Calu3 (cell line): Measurements from ENCODE around the gene CCDC106. TPM values are rescaled to one million over a fixed set of nuclear protein-coding genes. Genes with fewer than 3 reads are reported as not detected.

Experiments
- BruUV-seq: library from RNA; stranded (reverse); fragments of 400-500 nt; replicated peaks from 2 replicates; lab custom pipeline; 2021; lab: Mats Ljungman, UMichigan
- CTCF ChIA-PET: fragments of 300-600 bp; sonication (Branson Sonifier 250); formaldehyde crosslinking; loops from one replicate; lab custom pipeline; 2022; ENCODE audit warnings: antibody characterized with exemption; lab: Charles Lee
- DNase-seq: peaks from one replicate; pipeline ENCODE4 v3.0.0; 2022
- H3K27ac Mint-ChIP-seq: one replicate; pipeline ENCODE4 v1.8.0; 2022; ENCODE audit warnings: mixed read lengths; ENCODE audit not compliant: unreplicated experiment
- H3K27me3 Mint-ChIP-seq: one replicate; pipeline ENCODE4 v1.8.0; 2022; ENCODE audit warnings: mixed read lengths; ENCODE audit not compliant: unreplicated experiment
- H3K36me3 Mint-ChIP-seq: one replicate; pipeline ENCODE4 v1.8.0; 2022; ENCODE audit warnings: mild to moderate bottlenecking, moderate library complexity, mixed read lengths; ENCODE audit not compliant: insufficient read depth, unreplicated experiment
- H3K4me1 Mint-ChIP-seq: one replicate; pipeline ENCODE4 v1.8.0; 2022; ENCODE audit warnings: mild to moderate bottlenecking, low read depth, mixed read lengths; ENCODE audit not compliant: unreplicated experiment
- H3K4me3 Mint-ChIP-seq: one replicate; pipeline ENCODE4 v1.8.0; 2022; ENCODE audit warnings: mild to moderate bottlenecking, low read depth, moderate library complexity, mixed read lengths; ENCODE audit not compliant: unreplicated experiment
- H3K9me3 Mint-ChIP-seq: one replicate; pipeline ENCODE4 v1.8.0; 2022; ENCODE audit warnings: low read depth, mixed read lengths; ENCODE audit not compliant: unreplicated experiment
- CTCF ChIP-seq: fragments of 200-600 bp; IDR thresholded peaks from one replicate; pipeline ENCODE4 v1.8.0; 2022; ENCODE audit warnings: antibody characterized with exemption; ENCODE audit not compliant: unreplicated experiment
- intact Hi-C: fragments of 100-400 bp; cut with micrococcal nuclease; formaldehyde crosslinking; loops from one replicate; pipeline ENCODE4 v1.10.0; 2022; ENCODE audit not compliant: unreplicated experiment
- total RNA-seq: library from RNA; stranded (reverse); gene quantifications from 2 replicates; pipeline ENCODE4 v1.2.3, GENCODE V29; 2022

Gene CCDC106
- total RNA-seq, 1 experiment from 2014 or later = 12.7 TPM

- no TSS peak for BruUV-seq
- no peak for DNase-seq
- no peak for TF ChIP-seq CTCF
- peaks cover 64% of the 10 kb centered on the region for H3K36me3 Mint-ChIP-seq
- no peak overlapping the region for H3K27ac Mint-ChIP-seq
- CTCF ChIA-PET = no interaction called here
- H3K27me3 Mint-ChIP-seq = no peaks in the 10 kb centered on the region
- no peak overlapping the region for H3K4me3 Mint-ChIP-seq
- intact Hi-C loops = no loop called here
- no peaks in the 10 kb centered on the region for H3K4me1 Mint-ChIP-seq
- no peaks in the 10 kb centered on the region for H3K9me3 Mint-ChIP-seq
Measured at GRCh38 chr19:55698256-55698655, 50.2 kb downstream of the CCDC106 start.

GRCh38 chr19:55699221-55699620 lies 51.2 kb downstream of the CCDC106 start:
- H3K36me3 Mint-ChIP-seq = peaks cover 64% of the 10 kb centered on the region
- no peaks in the 10 kb centered on the region for H3K9me3 Mint-ChIP-seq
- no peak for DNase-seq
- H3K4me3 Mint-ChIP-seq = no peak overlapping the region
- TF ChIP-seq CTCF = no peak
- BruUV-seq = no TSS peak
- CTCF ChIA-PET = no interaction called here
- intact Hi-C loops = no loop called here
- H3K27me3 Mint-ChIP-seq = no peaks in the 10 kb centered on the region
- H3K27ac Mint-ChIP-seq = no peak overlapping the region
- no peaks in the 10 kb centered on the region for H3K4me1 Mint-ChIP-seq

DNA sequence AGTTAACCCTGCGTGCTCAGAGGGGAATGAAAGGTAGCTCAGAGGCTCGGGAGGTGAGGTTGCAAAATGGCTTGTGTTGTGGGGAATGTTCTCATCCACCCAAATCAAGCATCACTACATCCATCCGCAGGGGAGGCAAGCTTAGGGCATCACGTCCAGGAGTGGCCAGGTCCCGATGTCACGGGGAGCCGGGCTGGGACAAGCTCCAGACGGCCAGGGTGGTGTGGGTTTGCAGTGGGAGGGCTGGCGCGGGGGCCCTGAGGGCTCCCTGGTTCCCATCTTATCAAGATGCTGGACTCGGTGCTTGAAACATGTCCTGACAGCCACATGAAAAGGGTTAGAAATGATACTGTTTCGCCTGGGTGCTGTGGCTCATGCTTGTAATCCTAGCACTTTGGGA lies 52.8 kb downstream of the CCDC106 start:
- H3K4me1 Mint-ChIP-seq = no peaks in the 10 kb centered on the region
- BruUV-seq = no TSS peak
- no peak for TF ChIP-seq CTCF
- intact Hi-C loops = no loop called here
- H3K9me3 Mint-ChIP-seq = peaks cover 3% of the 10 kb centered on the region
- H3K27ac Mint-ChIP-seq = no peak overlapping the region
- no peaks in the 10 kb centered on the region for H3K27me3 Mint-ChIP-seq
- H3K4me3 Mint-ChIP-seq = no peak overlapping the region
- DNase-seq = no peak
- H3K36me3 Mint-ChIP-seq = peaks cover 58% of the 10 kb centered on the region
- CTCF ChIA-PET = no interaction called here

DNA sequence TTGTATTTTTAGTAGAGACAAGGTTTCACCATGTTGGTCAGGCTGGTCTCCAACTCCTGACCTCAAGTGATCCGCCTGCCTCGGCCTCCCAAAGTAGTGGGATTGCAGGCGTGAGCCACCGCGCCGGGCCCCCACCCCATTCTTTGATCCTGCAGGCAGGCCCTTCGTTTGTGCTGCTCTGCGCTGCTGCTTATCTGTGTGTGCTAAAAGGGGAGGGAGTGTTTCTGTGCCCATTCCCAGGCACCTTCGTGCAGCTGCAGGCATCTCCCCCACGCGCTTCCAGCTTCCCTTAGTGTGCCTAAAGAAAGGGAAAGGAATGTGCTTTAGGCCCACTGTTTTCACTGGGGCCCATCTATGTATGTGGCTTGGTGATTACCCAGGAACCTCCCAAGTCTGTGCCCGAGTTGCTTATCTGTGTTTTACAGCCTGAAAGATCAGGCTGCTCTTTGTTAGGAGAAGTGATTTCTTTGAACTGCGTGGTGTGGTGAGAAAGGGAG lies 54.2 kb downstream of the CCDC106 start:
- intact Hi-C loops = no loop called here
- Mint-ChIP-seq H3K4me1 (no peaks in the 10 kb centered on the region), H3K27ac (no peak overlapping the region), H3K27me3 (no peaks in the 10 kb centered on the region), H3K9me3 (peaks cover 3% of the 10 kb centered on the region), H3K4me3 (no peak overlapping the region), H3K36me3 (peaks cover 45% of the 10 kb centered on the region)
- BruUV-seq = no TSS peak
- CTCF ChIA-PET = no interaction called here
- DNase-seq = no peak
- no peak for TF ChIP-seq CTCF

Other genes with a start within 250 kb of the CCDC106 start
- gene UBE2S, start 240.4 kb upstream of the CCDC106 start, total RNA-seq = 239 and 287 TPM in 2 replicates
- not detected in 2 replicates for gene SHISA7, start 204.9 kb upstream of the CCDC106 start, total RNA-seq
- 41.6 and 44.9 TPM in 2 replicates for gene ISOC2, start 186.6 kb upstream of the CCDC106 start, total RNA-seq
- gene C19orf85, start 183.5 kb upstream of the CCDC106 start, total RNA-seq = not detected in 2 replicates
- gene ZNF628, start 171.6 kb upstream of the CCDC106 start, total RNA-seq = 11.9 and 13.0 TPM in 2 replicates
- gene NAT14, start 163.0 kb upstream of the CCDC106 start, total RNA-seq = 49.6 and 60.6 TPM in 2 replicates
- 0.26 and 0.69 TPM in 2 replicates for gene SSC5D, start 159.8 kb upstream of the CCDC106 start, total RNA-seq
- not detected in 2 replicates for gene SBK2, start 111.1 kb upstream of the CCDC106 start, total RNA-seq
- gene SBK3, start 102.7 kb upstream of the CCDC106 start, total RNA-seq = 0.57 and 0.78 TPM in 2 replicates
- gene ZNF579, start 67.4 kb upstream of the CCDC106 start, total RNA-seq = 29.8 and 33.4 TPM in 2 replicates
- gene FIZ1, start 48.7 kb upstream of the CCDC106 start, total RNA-seq = 18.6 and 23.0 TPM in 2 replicates
- 18.5 and 21.8 TPM in 2 replicates for gene ZNF524, start 47.9 kb upstream of the CCDC106 start, total RNA-seq
- 29.6 and 30.9 TPM in 2 replicates for gene ZNF865, start 42.6 kb upstream of the CCDC106 start, total RNA-seq
- 6.0 and 7.1 TPM in 2 replicates for gene ZNF784, start 23.6 kb upstream of the CCDC106 start, total RNA-seq
- 35.6 TPM in 2 replicates for gene ZNF580, start 7.2 kb upstream of the CCDC106 start, total RNA-seq
- 33.0 and 33.1 TPM in 2 replicates for gene ZNF581, start 4.6 kb upstream of the CCDC106 start, total RNA-seq
- 286 and 309 TPM in 2 replicates for gene U2AF2, start 6.8 kb downstream of the CCDC106 start, total RNA-seq
- 162 and 180 TPM in 2 replicates for gene EPN1, start 27.0 kb downstream of the CCDC106 start, total RNA-seq
- not detected in 2 replicates for gene NLRP9, start 90.2 kb downstream of the CCDC106 start, total RNA-seq
- not detected in 2 replicates for gene RFPL4A, start 110.9 kb downstream of the CCDC106 start, total RNA-seq
- gene RFPL4AL1, start 120.9 kb downstream of the CCDC106 start, total RNA-seq = not detected in 2 replicates
- 0.22 TPM in 1 of 2 replicates, not detected in the other for gene NLRP11, start 183.8 kb downstream of the CCDC106 start, total RNA-seq
- not detected in 2 replicates for gene NLRP4, start 188.3 kb downstream of the CCDC106 start, total RNA-seq